Dendritic cell treated with granulocyte-macrophage colony-stimulating factor and Interleukin-4, amounts not matched to agents 40 ng/mL and 50 ng/mL, for 4 days (primary cell): ENCODE data around the gene DYNLT1.
"Not testable (repeated sequence)": the region's sequence is repeated elsewhere in the genome, so short reads cannot be mapped to it uniquely, and the experiment has no call there.

Experiments used
- H3K27ac Mint-ChIP-seq: one replicate; pipeline ENCODE4 v1.8.0; 2022; ENCODE audit warnings: mild to moderate bottlenecking, mixed read lengths
- H3K27me3 Mint-ChIP-seq: one replicate; pipeline ENCODE4 v1.8.0; 2022; ENCODE audit warnings: mild to moderate bottlenecking, mixed read lengths
- H3K36me3 Mint-ChIP-seq: one replicate; pipeline ENCODE4 v1.8.0; 2022; ENCODE audit warnings: low read depth, mixed read lengths
- H3K4me1 Mint-ChIP-seq: one replicate; pipeline ENCODE4 v1.8.0; 2022; ENCODE audit warnings: low read depth, mixed read lengths
- H3K4me3 Mint-ChIP-seq: one replicate; pipeline ENCODE4 v1.8.0; 2022; ENCODE audit warnings: mild to moderate bottlenecking, moderate library complexity, mixed read lengths
- H3K9me3 Mint-ChIP-seq: one replicate; pipeline ENCODE4 v1.8.0; 2022; ENCODE audit warnings: mixed read lengths
- intact Hi-C: fragments of 100-400 bp; cut with micrococcal nuclease; formaldehyde crosslinking; loops from one replicate; pipeline ENCODE4 v1.15.0; 2022

The DYNLT1 gene

GRCh38 chr6:158672119-158672518 is 27.6 kb upstream of the DYNLT1 start:
- H3K27ac Mint-ChIP-seq, H3K9me3 Mint-ChIP-seq, H3K4me3 Mint-ChIP-seq, H3K27me3 Mint-ChIP-seq, H3K36me3 Mint-ChIP-seq, intact Hi-C loops: not testable (repeated sequence)
- peaks cover 19% of the 10 kb centered on the region for H3K4me1 Mint-ChIP-seq

- H3K27ac Mint-ChIP-seq = no peak overlapping the region
- H3K4me3 Mint-ChIP-seq = no peak overlapping the region
- intact Hi-C loops = no loop called here
- H3K27me3 Mint-ChIP-seq = no peaks in the 10 kb centered on the region
- no peaks in the 10 kb centered on the region for H3K9me3 Mint-ChIP-seq
- H3K4me1 Mint-ChIP-seq = peaks cover 40% of the 10 kb centered on the region
- no peaks in the 10 kb centered on the region for H3K36me3 Mint-ChIP-seq
These were observed 24.8 kb upstream of the DYNLT1 start for GRCh38 chr6:158669145-158670035.

GRCh38 chr6:158668707-158669103 is 24.2 kb upstream of the DYNLT1 start:
- Mint-ChIP-seq H3K36me3 (no peaks in the 10 kb centered on the region), H3K27ac (peak overlapping the region; percentile 24), H3K9me3 (no peaks in the 10 kb centered on the region), H3K4me1 (peaks cover 47% of the 10 kb centered on the region), H3K27me3 (no peaks in the 10 kb centered on the region), H3K4me3 (no peak overlapping the region)
- intact Hi-C loops = no loop called here

- H3K36me3 Mint-ChIP-seq = no peaks in the 10 kb centered on the region
- H3K4me3 Mint-ChIP-seq = peak overlapping the region; percentile 27
- H3K27ac Mint-ChIP-seq = peak overlapping the region; percentile 94
- intact Hi-C loops = loop anchor here (1.0 to 2.0 kb wide), 2 partner anchors 19 to 23 kb away; partner anchors contain the start of gene DYNLT1
- no peaks in the 10 kb centered on the region for H3K27me3 Mint-ChIP-seq
- H3K4me1 Mint-ChIP-seq = peaks cover 58% of the 10 kb centered on the region
- H3K9me3 Mint-ChIP-seq = no peaks in the 10 kb centered on the region
These were observed 22.9 kb upstream of the DYNLT1 start for GRCh38 chr6:158667360-158667981.

GRCh38 chr6:158666628-158667359 is 22.3 kb upstream of the DYNLT1 start:
- intact Hi-C loops = loop anchor here (1.0 to 2.0 kb wide), 2 partner anchors 20 to 22 kb away; partner anchors contain the start of gene DYNLT1
- Mint-ChIP-seq H3K9me3 (no peaks in the 10 kb centered on the region), H3K27ac (peak overlapping the region; percentile 94), H3K36me3 (no peaks in the 10 kb centered on the region), H3K4me3 (peak overlapping the region; percentile 27), H3K4me1 (peaks cover 58% of the 10 kb centered on the region), H3K27me3 (no peaks in the 10 kb centered on the region)

- Mint-ChIP-seq H3K27ac (peak overlapping the region; percentile 20), H3K36me3 (no peaks in the 10 kb centered on the region), H3K4me3 (no peak overlapping the region), H3K27me3 (no peaks in the 10 kb centered on the region), H3K9me3 (no peaks in the 10 kb centered on the region), H3K4me1 (peaks cover 69% of the 10 kb centered on the region)
- intact Hi-C loops = no loop called here
These were observed 20.8 kb upstream of the DYNLT1 start for GRCh38 chr6:158665332-158665731.

- Mint-ChIP-seq H3K9me3 (no peaks in the 10 kb centered on the region), H3K27me3 (no peaks in the 10 kb centered on the region), H3K36me3 (no peaks in the 10 kb centered on the region), H3K27ac (peak overlapping the region; percentile 65), H3K4me1 (peaks cover 72% of the 10 kb centered on the region), H3K4me3 (peak overlapping the region; percentile 68)
- intact Hi-C loops = no loop called here
These were observed 19.2 kb upstream of the DYNLT1 start for GRCh38 chr6:158663625-158664165.

- Mint-ChIP-seq H3K9me3 (no peaks in the 10 kb centered on the region), H3K4me3 (peak overlapping the region; percentile 68)
These were observed 18.5 kb upstream of the DYNLT1 start for GRCh38 chr6:158662954-158663624.

GRCh38 chr6:158662607-158662953 is 18.0 kb upstream of the DYNLT1 start:
- intact Hi-C loops = no loop called here
- Mint-ChIP-seq H3K9me3 (no peaks in the 10 kb centered on the region), H3K36me3 (no peaks in the 10 kb centered on the region), H3K4me3 (no peak overlapping the region), H3K27me3 (no peaks in the 10 kb centered on the region), H3K4me1 (peaks cover 64% of the 10 kb centered on the region), H3K27ac (peak overlapping the region; percentile 65)

More at GRCh38 chr6:158662954-158663624, 18.5 kb upstream of the DYNLT1 start:
- Mint-ChIP-seq H3K27me3 (no peaks in the 10 kb centered on the region), H3K36me3 (no peaks in the 10 kb centered on the region), H3K27ac (peak overlapping the region; percentile 65), H3K4me1 (peaks cover 67% of the 10 kb centered on the region)
- intact Hi-C loops = no loop called here

GRCh38 chr6:158661156-158661685 is 16.7 kb upstream of the DYNLT1 start:
- intact Hi-C loops = no loop called here
- H3K4me1 Mint-ChIP-seq = peaks cover 58% of the 10 kb centered on the region
- H3K27me3 Mint-ChIP-seq = peaks cover under 1% of the 10 kb centered on the region
- H3K36me3 Mint-ChIP-seq = no peaks in the 10 kb centered on the region
- peak overlapping the region; percentile 12 for H3K27ac Mint-ChIP-seq
- H3K4me3 Mint-ChIP-seq = no peak overlapping the region
- no peaks in the 10 kb centered on the region for H3K9me3 Mint-ChIP-seq

GRCh38 chr6:158660333-158660754 is 15.8 kb upstream of the DYNLT1 start:
- Mint-ChIP-seq H3K27me3 (peaks cover 1% of the 10 kb centered on the region), H3K36me3 (no peaks in the 10 kb centered on the region), H3K4me1 (peaks cover 62% of the 10 kb centered on the region), H3K4me3 (no peak overlapping the region), H3K9me3 (no peaks in the 10 kb centered on the region), H3K27ac (no peak overlapping the region)
- intact Hi-C loops = no loop called here

- H3K4me3 Mint-ChIP-seq, H3K27me3 Mint-ChIP-seq, intact Hi-C loops, H3K27ac Mint-ChIP-seq, H3K36me3 Mint-ChIP-seq, H3K9me3 Mint-ChIP-seq: not testable (repeated sequence)
- H3K4me1 Mint-ChIP-seq = peaks cover 65% of the 10 kb centered on the region
These were observed 12.4 kb upstream of the DYNLT1 start for GRCh38 chr6:158656986-158657385.
